H1 (cell line): ENCODE measurements around the gene COL4A3. TPM values are rescaled to one million over a fixed set of nuclear protein-coding genes. Genes with fewer than 3 reads are reported as not detected.

Experiments
- CEBPB ChIP-seq: IDR thresholded peaks from 2 replicates; pipeline ENCODE4 v1.6.1; 2012; ENCODE audit warnings: low read depth, low read length
- SIX5 ChIP-seq: IDR thresholded peaks from 2 replicates; pipeline ENCODE4 v1.6.1; 2011; ENCODE audit warnings: mild to moderate bottlenecking, low read depth, low read length
- polyA plus RNA-seq, 7 experiments: library from polyadenylated mRNA; depleted of rRNA in 3 of 7; stranded (reverse) in 5 of 7; unstranded in 2 of 7; fragments of >200 nt in 5 of 7; fragments of 200-250 nt in 2 of 7; gene quantifications; 1 replicate in 5 of 7; 2 replicates in 1 of 7; 4 replicates in 1 of 7; pipeline versions ENCODE4 v1.2.1 to v1.2.3, GENCODE V29; 2011 to 2013; ENCODE audit warnings: missing spikeins in 2 of 7, mixed read lengths in 2 of 7
- total RNA-seq: library from RNA; stranded (reverse); fragmentation: NEBNext Ultra II Directional; extraction: Animal tissue kit (Norgen Biotek cat#: 25700); gene quantifications from 2 replicates; pipeline ENCODE4 v1.2.1, GENCODE V29; 2021

COL4A3 gene
- total and polyA plus RNA-seq, 2 of the 8 experiments (the other 6 are each of a cell fraction or from before 2014, with no cell fraction given) = 0.12 to 0.17 TPM

- TF ChIP-seq SIX5 = no peak
- no peak for TF ChIP-seq CEBPB
Observed at GRCh38 chr2:227183657-227184367, 19.4 kb downstream of the COL4A3 start (continued).
